Kidney (tissue), 14 donors: ENCODE measurements around the gene CD200R1L. TPM values are rescaled to one million over a fixed set of nuclear protein-coding genes. Genes with fewer than 3 reads are reported as not detected.

Source experiments
- DNase-seq, 5 donors: peaks; one replicate each; pipeline ENCODE4 v3.0.0-alpha.2; 2013 to 2020
- FAIRE-seq: peaks from 2 replicates; lab custom pipeline; 2012; peaks lifted over from hg19 to GRCh38; lab: Jason Lieb, UNC
- H3K27ac ChIP-seq, 2 donors: one replicate each; pipeline ENCODE4 v1.7.0; 2013; ENCODE audit warnings: low read depth in 2 of 2, low read length in 2 of 2, inconsistent platforms in 1 of 2
- H3K27me3 ChIP-seq: one replicate; pipeline ENCODE4 v1.7.1; 2013; ENCODE audit warnings: low read length, inconsistent platforms; ENCODE audit not compliant: control insufficient read depth, insufficient read depth
- H3K36me3 ChIP-seq, 3 donors: one replicate each; pipeline versions ENCODE4 v1.7.0 to v1.7.1; 2013; ENCODE audit warnings: low read length in 3 of 3, control low read depth in 1 of 3, inconsistent platforms in 1 of 3; ENCODE audit not compliant: insufficient read depth in 3 of 3, control insufficient read depth in 2 of 3
- H3K4me1 ChIP-seq, 3 donors: one replicate each; pipeline versions ENCODE4 v1.7.0 to v1.7.1; 2013; ENCODE audit warnings: low read length in 3 of 3, inconsistent platforms in 1 of 3, low read depth in 1 of 3; ENCODE audit not compliant: control insufficient read depth in 2 of 3, insufficient read depth in 2 of 3
- H3K4me3 ChIP-seq, 3 donors: one replicate each; pipeline versions ENCODE4 v1.7.0 to v1.8.1; 2013; ENCODE audit warnings: low read length in 3 of 3, control low read depth in 1 of 3, inconsistent platforms in 1 of 3
- H3K9ac ChIP-seq, 3 donors: one replicate each; pipeline versions ENCODE4 v1.7.0 to v1.7.1; 2013; ENCODE audit warnings: low read length in 3 of 3, control low read depth in 1 of 3, inconsistent platforms in 1 of 3
- H3K9me3 ChIP-seq, 3 donors: one replicate each; pipeline versions ENCODE4 v1.7.0 to v1.7.1; 2013; ENCODE audit warnings: low read length in 3 of 3, control low read depth in 1 of 3, inconsistent platforms in 1 of 3; ENCODE audit not compliant: control insufficient read depth in 2 of 3, insufficient read depth in 1 of 3
- intact Hi-C: fragments of 100-400 bp; cut with DNase I; formaldehyde crosslinking; loops from one replicate; pipeline ENCODE4 v1.11.1; 2022
- polyA plus RNA-seq: library from polyadenylated mRNA; stranded (reverse); fragments of 350-450 nt; fragmentation: Illumina TruSeq; extraction: RNeasy Lipid Tissue Mini Kit (QIAGEN cat#74804); gene quantifications from one replicate; pipeline ENCODE4 v1.2.3, GENCODE V29; 2014; ENCODE audit warnings: low read depth, low replicate concordance; ENCODE audit not compliant: insufficient read depth
- total RNA-seq: library from RNA; stranded (reverse); fragmentation: NEBNext Ultra II Directional; extraction: Animal tissue kit (Norgen Biotek cat#: 25700); gene quantifications from one replicate; pipeline ENCODE4 v1.2.1, GENCODE V29; 2021
- TF ChIP-seq, protein P1 (sequence below): IDR thresholded peaks from 3 replicates; pipeline ENCODE4 v1.5.1; 2012; ENCODE audit warnings: mild to moderate bottlenecking, moderate library complexity, borderline replicate concordance; ENCODE audit not compliant: insufficient read depth; ENCODE audit errors: extremely low read depth
- donor health status: control.
- donor health status: control.
- donor health status: control.
- donor health status: control.
- donor health status: control.
- donor health status: DM: yes; HTN: yes; CAD: no.
- donor health status: Normal renal cell carcinoma (clear cell type).

CD200R1L gene
- total and polyA plus RNA-seq, 2 donors from 2014 or later = not detected

GRCh38 chr3:112875561-112875960 is 28.9 kb upstream of the CD200R1L start:
- FAIRE-seq (no peak), DNase-seq (no peak)
- no peaks in the 10 kb centered on the region for H3K27me3 ChIP-seq
- TF ChIP-seq, protein P1, sequence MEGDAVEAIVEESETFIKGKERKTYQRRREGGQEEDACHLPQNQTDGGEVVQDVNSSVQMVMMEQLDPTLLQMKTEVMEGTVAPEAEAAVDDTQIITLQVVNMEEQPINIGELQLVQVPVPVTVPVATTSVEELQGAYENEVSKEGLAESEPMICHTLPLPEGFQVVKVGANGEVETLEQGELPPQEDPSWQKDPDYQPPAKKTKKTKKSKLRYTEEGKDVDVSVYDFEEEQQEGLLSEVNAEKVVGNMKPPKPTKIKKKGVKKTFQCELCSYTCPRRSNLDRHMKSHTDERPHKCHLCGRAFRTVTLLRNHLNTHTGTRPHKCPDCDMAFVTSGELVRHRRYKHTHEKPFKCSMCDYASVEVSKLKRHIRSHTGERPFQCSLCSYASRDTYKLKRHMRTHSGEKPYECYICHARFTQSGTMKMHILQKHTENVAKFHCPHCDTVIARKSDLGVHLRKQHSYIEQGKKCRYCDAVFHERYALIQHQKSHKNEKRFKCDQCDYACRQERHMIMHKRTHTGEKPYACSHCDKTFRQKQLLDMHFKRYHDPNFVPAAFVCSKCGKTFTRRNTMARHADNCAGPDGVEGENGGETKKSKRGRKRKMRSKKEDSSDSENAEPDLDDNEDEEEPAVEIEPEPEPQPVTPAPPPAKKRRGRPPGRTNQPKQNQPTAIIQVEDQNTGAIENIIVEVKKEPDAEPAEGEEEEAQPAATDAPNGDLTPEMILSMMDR = no peak
- H3K4me3 ChIP-seq = no peak overlapping the region
- peaks cover 0 to 2% (median 0%) of the 10 kb centered on the region in 3 donors for H3K9me3 ChIP-seq
- H3K4me1 ChIP-seq = no peaks in the 10 kb centered on the region
- intact Hi-C loops = no loop called here
- no peak overlapping the region for H3K27ac ChIP-seq
- no peaks in the 10 kb centered on the region for H3K36me3 ChIP-seq
- no peak overlapping the region for H3K9ac ChIP-seq

GRCh38 chr3:112874725-112875124 is 28.1 kb upstream of the CD200R1L start:
- no peak for FAIRE-seq

DNA sequence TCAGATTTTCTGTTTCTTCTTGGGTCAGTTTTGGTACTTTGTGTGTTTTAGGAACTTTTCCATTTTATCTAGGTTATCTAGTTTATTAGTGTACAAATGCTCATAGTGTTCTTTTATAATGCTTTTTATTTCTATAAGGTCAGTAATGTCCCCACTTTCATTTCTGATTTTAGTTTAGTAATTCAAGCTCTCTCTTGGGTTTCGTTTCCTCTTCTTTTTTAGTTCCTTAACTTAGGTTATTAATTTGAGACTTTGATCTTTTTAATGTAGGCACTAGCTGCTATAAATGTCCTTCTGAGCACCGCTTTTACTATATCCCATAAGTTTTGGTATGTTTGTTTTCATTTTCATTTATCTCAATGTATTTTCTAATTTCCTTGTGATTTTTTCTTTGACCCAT is 27.0 kb upstream of the CD200R1L start:
- no peaks in the 10 kb centered on the region for H3K27me3 ChIP-seq

More at GRCh38 chr3:112874725-112875124, 28.1 kb upstream of the CD200R1L start:
- H3K9me3 ChIP-seq = peaks cover 0 to 4% (median 4%) of the 10 kb centered on the region in 3 donors
- H3K4me3 ChIP-seq = no peak overlapping the region
- H3K9ac ChIP-seq = no peak overlapping the region
- TF ChIP-seq, protein P1 = no peak
- intact Hi-C loops = no loop called here
- no peaks in the 10 kb centered on the region for H3K27me3 ChIP-seq
- H3K4me1 ChIP-seq = no peaks in the 10 kb centered on the region
- no peaks in the 10 kb centered on the region for H3K36me3 ChIP-seq
- no peak for DNase-seq
- no peak overlapping the region for H3K27ac ChIP-seq

More for the DNA sequence above, 27.0 kb upstream of the CD200R1L start:
- Histone ChIP-seq H3K9ac (no peak overlapping the region), H3K4me3 (no peak overlapping the region), H3K9me3 (peaks cover 0 to 4% (median 4%) of the 10 kb centered on the region in 3 donors), H3K36me3 (no peaks in the 10 kb centered on the region), H3K4me1 (no peaks in the 10 kb centered on the region), H3K27ac (no peak overlapping the region)
- intact Hi-C loops = no loop called here
- DNase-seq (no peak), FAIRE-seq (no peak)
- TF ChIP-seq, protein P1 = no peak
